ENCODE data around the gene TNRC6C.
"Not testable (repeated sequence)": the region's sequence is repeated elsewhere in the genome, so short reads cannot be mapped to it uniquely, and the experiment has no call there.

TNRC6C gene

GRCh38 chr17:78046923-78047322 lies 88.4 kb downstream of the TNRC6C start:
- no peak for FAIRE-seq

DNA sequence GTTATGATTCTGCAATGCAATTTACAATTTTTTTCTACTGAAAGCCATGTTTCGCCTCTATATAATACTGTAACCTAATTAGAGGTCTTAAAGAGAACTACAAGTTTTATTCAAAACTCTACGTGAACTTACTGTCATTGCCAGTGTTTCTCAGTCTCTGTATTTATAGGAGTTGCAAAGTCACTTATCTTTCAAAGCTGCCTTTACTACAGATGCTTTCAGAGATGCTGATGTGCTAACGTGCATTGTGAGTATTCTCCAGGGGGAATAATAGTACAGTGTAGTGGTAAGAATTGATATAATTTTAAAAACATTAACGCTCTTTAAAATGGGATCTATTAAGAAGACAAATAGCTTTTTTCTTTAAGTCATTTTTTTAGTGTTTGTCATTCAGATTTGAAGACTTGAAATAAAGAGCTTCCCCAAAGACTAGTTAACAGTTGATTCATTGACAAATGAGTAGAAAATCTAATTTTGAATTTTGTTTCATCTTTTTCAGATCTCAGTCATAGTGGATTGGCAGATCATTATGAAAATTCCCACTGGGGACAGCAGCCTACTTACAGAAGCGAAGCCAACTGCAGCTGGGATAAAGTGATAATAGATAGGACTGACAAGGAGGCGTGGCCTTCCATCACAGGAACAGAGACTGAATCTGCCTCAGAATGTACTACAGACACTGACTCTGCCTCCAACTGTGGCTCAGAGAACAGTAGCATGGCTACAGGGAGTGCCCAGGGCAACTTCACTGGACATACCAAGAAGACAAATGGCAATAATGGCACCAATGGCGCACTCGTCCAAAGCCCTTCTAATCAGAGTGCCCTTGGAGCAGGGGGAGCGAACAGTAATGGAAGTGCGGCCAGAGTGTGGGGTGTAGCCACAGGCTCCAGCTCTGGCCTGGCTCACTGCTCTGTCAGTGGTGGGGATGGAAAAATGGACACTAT lies 90.1 kb downstream of the TNRC6C start:
- no peak for FAIRE-seq

GRCh38 chr17:78049609-78050008 lies 91.1 kb downstream of the TNRC6C start:
- no peak for FAIRE-seq

GRCh38 chr17:78051186-78051972 lies 92.9 kb downstream of the TNRC6C start:
- no peak for FAIRE-seq

- no peak for FAIRE-seq
Observed at GRCh38 chr17:78053777-78054468, 95.4 kb downstream of the TNRC6C start.

GRCh38 chr17:78057113-78057740 lies 98.7 kb downstream of the TNRC6C start:
- no peak for FAIRE-seq

DNA sequence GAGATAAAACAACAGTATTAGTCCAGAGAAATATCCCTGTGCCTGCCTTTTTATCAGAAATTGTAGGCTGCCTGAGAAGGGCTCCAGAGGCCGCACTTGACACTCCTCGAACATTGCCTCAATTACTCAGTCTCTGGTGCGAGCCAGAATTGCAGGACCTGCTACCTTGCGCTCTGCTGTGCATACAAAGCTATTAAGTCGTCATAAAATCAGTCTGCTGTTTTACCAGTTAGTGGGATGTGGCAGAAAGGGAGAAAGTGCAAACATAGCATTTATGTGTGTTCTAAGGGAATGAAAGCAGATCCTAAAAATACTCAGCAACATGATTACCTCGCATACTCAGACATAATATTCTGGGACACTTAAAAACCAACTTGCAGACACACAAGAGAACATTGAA lies 99.5 kb downstream of the TNRC6C start:
- no peak for FAIRE-seq

DNA sequence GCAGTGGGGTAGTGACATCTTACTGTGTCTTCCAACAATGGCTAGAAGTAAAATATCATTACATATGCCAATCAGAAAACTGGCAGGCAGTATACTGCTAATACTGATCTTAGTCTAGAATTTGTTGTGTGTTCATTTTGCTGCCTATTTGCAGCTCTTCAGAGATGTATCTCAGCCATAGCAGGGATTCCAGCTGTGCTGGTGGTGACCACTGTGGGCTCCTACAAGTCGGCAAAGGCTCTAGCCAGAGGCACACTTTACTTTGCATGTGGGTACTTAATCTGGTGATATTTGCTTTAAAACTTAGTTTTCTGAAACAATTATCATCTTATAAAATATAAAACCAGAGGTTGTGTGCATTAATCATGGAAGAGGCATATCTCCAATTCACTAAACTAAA lies 100.1 kb downstream of the TNRC6C start:
- FAIRE-seq: no peak

GRCh38 chr17:78062596-78062995 lies 104.1 kb downstream of the TNRC6C start:
- FAIRE-seq: no peak

- no peak for FAIRE-seq
Observed at GRCh38 chr17:78063489-78063888, 105.0 kb downstream of the TNRC6C start.

- FAIRE-seq: no peak
Observed at GRCh38 chr17:78064708-78065107, 106.2 kb downstream of the TNRC6C start.

DNA sequence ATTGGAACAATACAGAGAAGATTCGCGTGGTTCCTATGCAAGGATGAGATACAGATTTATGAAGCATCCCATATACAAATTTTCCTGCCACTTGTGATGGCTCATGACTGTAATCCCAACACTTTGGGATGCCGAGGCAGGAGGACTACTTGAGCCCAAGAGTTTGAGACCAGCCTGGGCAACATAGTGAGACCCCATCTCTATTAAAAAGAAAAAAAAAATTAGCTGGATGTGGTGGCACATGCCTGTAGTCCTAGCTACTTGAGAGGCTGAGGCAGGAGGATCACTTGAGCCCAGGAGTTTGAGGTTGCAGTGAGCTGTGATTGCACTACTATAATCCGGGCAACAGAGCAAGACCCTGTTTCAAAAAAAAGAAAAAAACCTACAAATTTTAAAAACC lies 108.5 kb downstream of the TNRC6C start:
- FAIRE-seq: not testable (repeated sequence)

DNA sequence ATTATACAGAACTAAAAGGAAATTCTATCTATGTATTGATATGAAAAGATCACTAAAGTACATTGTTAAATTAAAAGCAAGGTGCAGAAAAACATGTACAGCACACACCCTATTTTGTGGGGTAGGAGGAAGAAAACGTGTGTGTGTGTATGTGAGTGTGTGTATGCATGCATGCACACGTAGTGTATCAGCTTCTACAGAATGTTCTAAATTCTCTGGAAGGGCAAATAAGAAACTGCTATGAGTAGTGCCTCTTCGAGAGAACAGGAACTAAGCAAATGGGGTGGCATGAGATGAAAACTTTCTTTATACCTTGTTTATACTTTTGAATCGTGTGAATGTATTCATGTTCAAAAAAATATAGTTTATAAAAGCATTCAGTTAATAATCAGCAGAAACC lies 111.2 kb downstream of the TNRC6C start:
- no peak for FAIRE-seq

DNA sequence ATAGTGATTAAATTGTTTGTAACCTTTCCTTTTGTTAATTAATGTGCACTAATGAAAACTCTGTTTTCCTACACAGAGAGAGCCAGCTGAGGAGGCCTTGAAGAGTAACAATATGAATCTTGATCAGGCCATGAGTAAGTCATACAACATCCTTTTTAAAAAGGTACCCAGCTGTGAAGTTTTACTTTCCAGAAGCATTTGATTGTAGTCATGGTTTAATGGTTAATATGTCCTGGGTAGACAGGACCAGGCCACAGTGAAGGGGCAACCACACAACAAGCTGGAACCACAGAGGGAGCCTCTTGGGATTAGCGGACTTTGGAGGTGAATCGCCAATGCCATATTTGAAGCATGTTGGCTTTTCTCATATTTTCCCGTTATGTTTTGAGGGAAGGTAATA lies 114.5 kb downstream of the TNRC6C start:
- no peak for FAIRE-seq

DNA sequence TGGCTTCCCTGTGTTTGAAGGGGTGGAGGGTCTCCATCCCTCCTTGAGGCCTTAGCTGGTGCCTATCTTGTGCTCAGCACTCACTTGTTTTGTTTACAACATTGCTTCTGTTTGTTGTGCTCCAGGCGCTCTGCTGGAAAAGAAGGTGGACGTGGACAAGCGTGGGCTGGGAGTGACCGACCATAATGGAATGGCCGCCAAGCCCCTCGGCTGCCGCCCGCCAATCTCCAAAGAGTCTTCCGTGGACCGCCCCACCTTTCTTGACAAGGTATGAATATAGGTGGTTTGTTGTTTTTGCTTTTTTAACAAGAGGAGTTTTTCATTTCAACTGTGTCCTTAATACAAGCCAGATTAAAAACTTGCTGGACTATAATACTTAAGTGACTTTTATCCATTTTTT lies 116.5 kb downstream of the TNRC6C start:
- no peak for FAIRE-seq

DNA sequence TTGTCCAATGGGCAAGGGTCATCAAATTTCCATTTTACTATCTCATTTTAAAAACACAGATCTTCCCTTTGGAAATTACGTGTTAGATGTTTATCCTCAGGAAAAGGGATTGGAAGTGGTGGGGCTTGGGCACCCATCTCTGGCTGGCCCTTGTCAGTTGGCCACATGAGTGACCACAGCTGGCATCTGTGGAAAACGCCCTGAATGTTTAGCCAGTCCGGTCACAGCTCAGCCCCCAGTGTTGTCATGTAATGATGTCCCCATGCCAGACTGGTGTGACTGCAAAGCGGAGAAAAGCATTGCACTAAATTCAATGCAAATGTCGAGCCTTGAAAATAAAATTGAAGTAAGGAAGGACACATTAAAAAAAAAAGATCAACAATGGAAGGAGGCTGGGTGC lies 117.0 kb downstream of the TNRC6C start:
- FAIRE-seq: no peak

DNA sequence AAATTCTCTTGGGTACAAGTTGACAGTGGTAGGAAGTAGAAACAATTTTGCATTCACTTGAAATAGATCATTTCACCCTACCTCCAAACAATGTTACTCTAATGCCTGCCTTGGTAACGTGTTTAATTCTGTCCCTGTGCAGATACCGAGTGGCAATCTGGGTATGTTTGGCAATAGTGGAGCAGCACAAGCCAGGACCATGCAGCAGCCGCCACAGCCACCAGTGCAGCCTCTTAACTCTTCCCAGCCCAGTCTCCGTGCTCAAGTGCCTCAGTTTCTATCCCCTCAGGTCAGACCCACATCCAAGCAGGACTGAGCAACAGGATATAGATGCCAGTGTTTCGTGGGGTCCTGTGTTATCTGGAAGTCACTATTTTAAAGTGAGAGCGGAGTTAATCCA lies 120.8 kb downstream of the TNRC6C start:
- no peak for FAIRE-seq

DNA sequence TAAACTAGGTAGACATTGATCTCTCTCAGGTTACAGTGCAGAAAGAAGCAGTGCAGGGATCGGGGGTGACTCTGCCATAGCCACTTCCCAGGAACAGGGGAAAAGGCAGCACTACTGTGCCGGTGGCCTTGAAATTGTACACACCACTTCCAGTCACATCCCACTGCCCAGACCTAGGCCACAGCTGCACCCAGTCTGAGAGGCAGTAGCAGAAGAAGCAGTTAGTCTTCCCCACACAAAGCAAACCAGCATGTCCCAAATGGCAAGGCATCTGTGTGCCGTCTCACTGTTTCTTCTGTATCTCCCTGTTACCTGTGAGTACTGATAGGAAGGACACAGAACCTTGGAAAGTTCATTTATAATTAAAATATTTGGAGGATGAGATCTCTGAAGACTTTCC lies 123.0 kb downstream of the TNRC6C start:
- no peak for FAIRE-seq

DNA sequence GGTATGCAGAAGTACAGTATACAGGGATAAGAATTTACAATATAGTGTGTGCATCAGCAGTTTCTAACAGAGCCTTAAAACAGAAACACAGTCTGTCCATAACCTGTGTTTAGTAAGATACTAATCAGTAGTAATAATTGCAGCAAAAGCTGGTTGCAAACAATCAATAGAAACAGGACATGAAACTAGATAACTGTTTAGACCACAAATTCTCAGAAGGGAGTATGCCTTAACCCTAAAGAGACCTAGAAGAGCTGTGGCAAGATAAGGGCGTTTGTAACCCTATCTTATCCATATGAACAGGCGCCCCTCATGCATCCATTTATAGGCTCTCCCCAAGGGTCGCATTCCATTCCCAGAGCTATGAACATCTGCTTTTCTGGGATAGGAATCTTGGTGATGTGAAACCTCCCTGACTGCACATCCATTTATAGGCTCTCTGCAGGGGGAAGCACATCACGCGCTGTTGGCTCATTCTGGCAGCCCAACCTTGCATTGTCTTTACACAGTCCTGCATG lies 123.9 kb downstream of the TNRC6C start:
- not testable (repeated sequence) for FAIRE-seq

GRCh38 chr17:78082988-78083387 lies 124.5 kb downstream of the TNRC6C start:
- FAIRE-seq: no peak

- FAIRE-seq: no peak
Observed at GRCh38 chr17:78086740-78087139, 128.2 kb downstream of the TNRC6C start.

GRCh38 chr17:78088529-78088928 lies 130.0 kb downstream of the TNRC6C start:
- FAIRE-seq: no peak

Data from A204.1 (cell line).